ENCODE measurements around the gene EDC4. TPM values are rescaled to one million over a fixed set of nuclear protein-coding genes. Genes with fewer than 3 reads are reported as not detected.

Gene EDC4
- polyA plus RNA-seq, 1 donor from 2014 or later, result 66.0 TPM

DNA sequence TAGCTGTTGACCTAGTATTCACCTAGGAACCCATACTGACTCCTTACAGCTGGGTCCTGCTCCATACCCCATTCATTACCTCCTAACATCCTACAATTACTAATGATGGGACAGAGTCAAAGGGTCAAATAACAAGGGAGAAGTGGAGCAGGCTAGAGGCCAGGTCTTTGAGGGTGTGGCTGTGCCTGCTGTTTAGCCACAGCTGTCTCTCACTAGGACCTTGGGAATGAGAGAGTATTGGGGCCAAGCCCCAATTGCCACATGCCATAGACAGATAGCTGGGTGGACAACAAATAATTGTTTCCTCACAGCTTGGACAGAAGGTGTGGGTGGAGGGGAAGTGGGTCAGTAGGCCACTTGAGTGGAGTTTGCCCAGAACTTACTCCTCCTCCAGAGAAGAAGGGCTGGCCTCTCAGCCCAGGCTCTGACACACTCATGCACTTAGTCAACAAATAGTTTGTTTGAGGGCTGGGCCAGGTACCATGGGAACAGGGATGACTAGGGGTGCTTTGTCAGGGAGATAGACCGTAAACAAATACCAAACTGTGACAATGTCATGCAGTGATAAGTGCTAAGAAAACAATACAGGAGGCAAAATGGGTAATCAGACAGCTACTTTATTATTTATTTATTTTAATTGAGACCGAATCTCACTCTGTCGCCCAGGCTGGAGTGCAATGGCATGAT, 15.2 kb upstream of the EDC4 start:
- Histone ChIP-seq H2AFZ (ENCODE audit: low read depth, low read length) (no peak overlapping the region), H3K27ac (ENCODE audit: low read length) (no peak overlapping the region), H3K9me3 (ENCODE audit: low read length) (no peaks in the 10 kb centered on the region), H3K4me2 (ENCODE audit: low read length) (no peak overlapping the region), H3K36me3 (ENCODE audit: insufficient read depth, low read length) (no peaks in the 10 kb centered on the region), H3K79me2 (replicated peaks; ENCODE audit: insufficient read depth, low read length) (peaks cover 68% of the 10 kb centered on the region), H3K4me3 (ENCODE audit: low read length) (no peak overlapping the region), H3K9me2 (ENCODE audit: insufficient read depth, low read length) (no peaks in the 10 kb centered on the region), H3K27me3 (ENCODE audit: insufficient read depth, low read depth, low read length) (no peaks in the 10 kb centered on the region), H3K9ac (ENCODE audit: low read length) (no peak overlapping the region), H4K20me1 (ENCODE audit: insufficient read depth) (no peaks in the 10 kb centered on the region), H3F3A (ENCODE audit: insufficient read depth, low read length, poor library complexity, severe bottlenecking) (no peaks in the 10 kb centered on the region)
- no peak for TF ChIP-seq SMC3 (conservative IDR thresholded peaks at IDR 0.05; ENCODE audit: poor library complexity)
- no peak for TF ChIP-seq RAD21 (conservative IDR thresholded peaks at IDR 0.05)
- no peak for TF ChIP-seq TAF1 (IDR thresholded peaks at IDR 0.05; ENCODE audit: low read depth)
- TF ChIP-seq EP300 (conservative IDR thresholded peaks at IDR 0.05; ENCODE audit: poor library complexity, severe bottlenecking), result no peak
- no peak for TF ChIP-seq POLR2AphosphoS5 (IDR thresholded peaks at IDR 0.05)
- TF ChIP-seq, protein P1, sequence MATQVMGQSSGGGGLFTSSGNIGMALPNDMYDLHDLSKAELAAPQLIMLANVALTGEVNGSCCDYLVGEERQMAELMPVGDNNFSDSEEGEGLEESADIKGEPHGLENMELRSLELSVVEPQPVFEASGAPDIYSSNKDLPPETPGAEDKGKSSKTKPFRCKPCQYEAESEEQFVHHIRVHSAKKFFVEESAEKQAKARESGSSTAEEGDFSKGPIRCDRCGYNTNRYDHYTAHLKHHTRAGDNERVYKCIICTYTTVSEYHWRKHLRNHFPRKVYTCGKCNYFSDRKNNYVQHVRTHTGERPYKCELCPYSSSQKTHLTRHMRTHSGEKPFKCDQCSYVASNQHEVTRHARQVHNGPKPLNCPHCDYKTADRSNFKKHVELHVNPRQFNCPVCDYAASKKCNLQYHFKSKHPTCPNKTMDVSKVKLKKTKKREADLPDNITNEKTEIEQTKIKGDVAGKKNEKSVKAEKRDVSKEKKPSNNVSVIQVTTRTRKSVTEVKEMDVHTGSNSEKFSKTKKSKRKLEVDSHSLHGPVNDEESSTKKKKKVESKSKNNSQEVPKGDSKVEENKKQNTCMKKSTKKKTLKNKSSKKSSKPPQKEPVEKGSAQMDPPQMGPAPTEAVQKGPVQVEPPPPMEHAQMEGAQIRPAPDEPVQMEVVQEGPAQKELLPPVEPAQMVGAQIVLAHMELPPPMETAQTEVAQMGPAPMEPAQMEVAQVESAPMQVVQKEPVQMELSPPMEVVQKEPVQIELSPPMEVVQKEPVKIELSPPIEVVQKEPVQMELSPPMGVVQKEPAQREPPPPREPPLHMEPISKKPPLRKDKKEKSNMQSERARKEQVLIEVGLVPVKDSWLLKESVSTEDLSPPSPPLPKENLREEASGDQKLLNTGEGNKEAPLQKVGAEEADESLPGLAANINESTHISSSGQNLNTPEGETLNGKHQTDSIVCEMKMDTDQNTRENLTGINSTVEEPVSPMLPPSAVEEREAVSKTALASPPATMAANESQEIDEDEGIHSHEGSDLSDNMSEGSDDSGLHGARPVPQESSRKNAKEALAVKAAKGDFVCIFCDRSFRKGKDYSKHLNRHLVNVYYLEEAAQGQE (IDR thresholded peaks at IDR 0.05; ENCODE audit: borderline replicate concordance), result no peak

DNA sequence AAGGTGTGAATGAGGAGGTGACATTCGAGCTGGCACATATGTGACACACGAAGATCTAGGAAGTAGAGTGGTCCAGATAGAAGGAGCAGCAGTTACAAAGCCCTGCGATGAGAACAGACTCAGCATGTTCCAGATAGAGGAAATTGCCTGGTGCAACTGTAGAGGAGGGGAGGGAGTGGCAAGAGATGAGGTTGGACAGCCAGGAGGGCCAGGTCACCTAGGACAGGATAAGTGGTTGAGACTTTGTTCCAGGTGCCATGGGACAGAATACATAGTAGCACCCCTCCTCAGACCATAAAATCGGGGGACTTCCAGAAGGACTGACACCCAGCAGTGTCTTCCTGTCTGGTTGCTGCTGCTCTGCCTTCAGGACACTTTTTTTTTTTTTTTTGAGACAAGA, 14.4 kb upstream of the EDC4 start:
- H3F3A ChIP-seq (ENCODE audit: insufficient read depth, low read length, poor library complexity, severe bottlenecking), result no peaks in the 10 kb centered on the region
- H3K27ac ChIP-seq (ENCODE audit: low read length), result no peak overlapping the region
- H3K9me3 ChIP-seq (ENCODE audit: low read length), result no peaks in the 10 kb centered on the region
- H3K9me2 ChIP-seq (ENCODE audit: insufficient read depth, low read length), result no peaks in the 10 kb centered on the region
- no peak overlapping the region for H3K4me2 ChIP-seq (ENCODE audit: low read length)
- H3K27me3 ChIP-seq (ENCODE audit: insufficient read depth, low read depth, low read length), result no peaks in the 10 kb centered on the region
- no peak overlapping the region for H3K4me3 ChIP-seq (ENCODE audit: low read length)
- peaks cover 59% of the 10 kb centered on the region for H3K79me2 ChIP-seq (replicated peaks; ENCODE audit: insufficient read depth, low read length)
- no peak overlapping the region for H3K9ac ChIP-seq (ENCODE audit: low read length)
- no peaks in the 10 kb centered on the region for H3K36me3 ChIP-seq (ENCODE audit: insufficient read depth, low read length)
- no peaks in the 10 kb centered on the region for H4K20me1 ChIP-seq (ENCODE audit: insufficient read depth)
- TF ChIP-seq MXI1 (conservative IDR thresholded peaks at IDR 0.05; ENCODE audit: poor library complexity, severe bottlenecking), result no peak
- no peak for TF ChIP-seq SMC3 (conservative IDR thresholded peaks at IDR 0.05; ENCODE audit: poor library complexity)
- TF ChIP-seq EZH2 (IDR thresholded peaks at IDR 0.05; ENCODE audit: borderline replicate concordance, insufficient read depth, low read length, poor library complexity, severe bottlenecking), result no peak
- no peak for TF ChIP-seq EP300 (conservative IDR thresholded peaks at IDR 0.05; ENCODE audit: poor library complexity, severe bottlenecking)
- no peak for TF ChIP-seq POLR2AphosphoS5 (IDR thresholded peaks at IDR 0.05)
- TF ChIP-seq RAD21 (conservative IDR thresholded peaks at IDR 0.05), result no peak
- TF ChIP-seq, protein P1 (IDR thresholded peaks at IDR 0.05; ENCODE audit: borderline replicate concordance), result no peak
- no peak for TF ChIP-seq TAF1 (IDR thresholded peaks at IDR 0.05; ENCODE audit: low read depth)
- TF ChIP-seq, protein P2, sequence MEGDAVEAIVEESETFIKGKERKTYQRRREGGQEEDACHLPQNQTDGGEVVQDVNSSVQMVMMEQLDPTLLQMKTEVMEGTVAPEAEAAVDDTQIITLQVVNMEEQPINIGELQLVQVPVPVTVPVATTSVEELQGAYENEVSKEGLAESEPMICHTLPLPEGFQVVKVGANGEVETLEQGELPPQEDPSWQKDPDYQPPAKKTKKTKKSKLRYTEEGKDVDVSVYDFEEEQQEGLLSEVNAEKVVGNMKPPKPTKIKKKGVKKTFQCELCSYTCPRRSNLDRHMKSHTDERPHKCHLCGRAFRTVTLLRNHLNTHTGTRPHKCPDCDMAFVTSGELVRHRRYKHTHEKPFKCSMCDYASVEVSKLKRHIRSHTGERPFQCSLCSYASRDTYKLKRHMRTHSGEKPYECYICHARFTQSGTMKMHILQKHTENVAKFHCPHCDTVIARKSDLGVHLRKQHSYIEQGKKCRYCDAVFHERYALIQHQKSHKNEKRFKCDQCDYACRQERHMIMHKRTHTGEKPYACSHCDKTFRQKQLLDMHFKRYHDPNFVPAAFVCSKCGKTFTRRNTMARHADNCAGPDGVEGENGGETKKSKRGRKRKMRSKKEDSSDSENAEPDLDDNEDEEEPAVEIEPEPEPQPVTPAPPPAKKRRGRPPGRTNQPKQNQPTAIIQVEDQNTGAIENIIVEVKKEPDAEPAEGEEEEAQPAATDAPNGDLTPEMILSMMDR (IDR thresholded peaks at IDR 0.05; ENCODE audit: poor library complexity, severe bottlenecking), result no peak
- H2AFZ ChIP-seq (ENCODE audit: low read depth, low read length), result no peak overlapping the region

Data from neural cell (in vitro differentiated cells).